ENCODE measurements around the gene FASN.
"Not testable (repeated sequence)": the region's sequence is repeated elsewhere in the genome, so short reads cannot be mapped to it uniquely, and the experiment has no call there.

The FASN gene

GRCh38 chr17:82134101-82134500, 36.1 kb upstream of the FASN start:
- POLR2A ChIA-PET: interaction anchor here (1.0 kb wide), 1 partner anchor 112 kb away, joined by 3 read pairs; the partner anchor contains the start of gene CENPX
- CTCF ChIA-PET: no interaction called here
- TF ChIP-seq FOXA1 (IDR thresholded peaks at IDR 0.05) (no peak), BHLHE40 (IDR thresholded peaks at IDR 0.05; ENCODE audit: borderline replicate concordance) (no peak), TARDBP (IDR thresholded peaks at IDR 0.05) (no peak), NFRKB (IDR thresholded peaks at IDR 0.05) (no peak), SP1 (IDR thresholded peaks at IDR 0.05) (no peak), SUZ12 (IDR thresholded peaks at IDR 0.05) (no peak), ZNF384 (IDR thresholded peaks at IDR 0.05) (no peak), ARNT (IDR thresholded peaks at IDR 0.05) (no peak), CTBP1 (IDR thresholded peaks at IDR 0.05; ENCODE audit: borderline replicate concordance) (no peak), FOXM1 (IDR thresholded peaks at IDR 0.05; ENCODE audit: borderline replicate concordance) (no peak), HDGF (IDR thresholded peaks at IDR 0.05; ENCODE audit: borderline replicate concordance) (no peak), L3MBTL2 (conservative IDR thresholded peaks at IDR 0.05) (no peak), FOXK2 (IDR thresholded peaks at IDR 0.05) (no peak), ELF4 (IDR thresholded peaks at IDR 0.05) (no peak), LEF1 (IDR thresholded peaks at IDR 0.05; ENCODE audit: borderline replicate concordance) (no peak)
- TF ChIP-seq, protein P1, sequence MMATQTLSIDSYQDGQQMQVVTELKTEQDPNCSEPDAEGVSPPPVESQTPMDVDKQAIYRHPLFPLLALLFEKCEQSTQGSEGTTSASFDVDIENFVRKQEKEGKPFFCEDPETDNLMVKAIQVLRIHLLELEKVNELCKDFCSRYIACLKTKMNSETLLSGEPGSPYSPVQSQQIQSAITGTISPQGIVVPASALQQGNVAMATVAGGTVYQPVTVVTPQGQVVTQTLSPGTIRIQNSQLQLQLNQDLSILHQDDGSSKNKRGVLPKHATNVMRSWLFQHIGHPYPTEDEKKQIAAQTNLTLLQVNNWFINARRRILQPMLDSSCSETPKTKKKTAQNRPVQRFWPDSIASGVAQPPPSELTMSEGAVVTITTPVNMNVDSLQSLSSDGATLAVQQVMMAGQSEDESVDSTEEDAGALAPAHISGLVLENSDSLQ (IDR thresholded peaks at IDR 0.05): no peak
- no peak for DNase-seq (ENCODE audit: extremely low spot score)

GRCh38 chr17:82133166-82133953, 35.3 kb upstream of the FASN start:
- POLR2A ChIA-PET: interaction anchor here (1.0 kb wide), 1 partner anchor 111 kb away, joined by 3 read pairs; the partner anchor contains the start of gene CENPX
- CTCF ChIA-PET; DNase-seq (ENCODE audit: extremely low spot score): not testable (repeated sequence)

- POLR2A ChIA-PET: no interaction called here
- no peak for DNase-seq (ENCODE audit: extremely low spot score)
- CTCF ChIA-PET: no interaction called here
- TF ChIP-seq FOXA1 (IDR thresholded peaks at IDR 0.05): no peak
- TF ChIP-seq ZNF384 (IDR thresholded peaks at IDR 0.05): no peak
- TF ChIP-seq LEF1 (IDR thresholded peaks at IDR 0.05; ENCODE audit: borderline replicate concordance): no peak
- TF ChIP-seq, protein P1 (IDR thresholded peaks at IDR 0.05): no peak
- TF ChIP-seq NFRKB (IDR thresholded peaks at IDR 0.05): no peak
- TF ChIP-seq CTBP1 (IDR thresholded peaks at IDR 0.05; ENCODE audit: borderline replicate concordance): no peak
- TF ChIP-seq L3MBTL2 (conservative IDR thresholded peaks at IDR 0.05): no peak
- TF ChIP-seq FOXK2 (IDR thresholded peaks at IDR 0.05): no peak
- TF ChIP-seq FOXM1 (IDR thresholded peaks at IDR 0.05; ENCODE audit: borderline replicate concordance): no peak
- TF ChIP-seq ELF4 (IDR thresholded peaks at IDR 0.05): no peak
- no peak for TF ChIP-seq HDGF (IDR thresholded peaks at IDR 0.05; ENCODE audit: borderline replicate concordance)
- no peak for TF ChIP-seq SP1 (IDR thresholded peaks at IDR 0.05)
- TF ChIP-seq ARNT (IDR thresholded peaks at IDR 0.05): no peak
- no peak for TF ChIP-seq TARDBP (IDR thresholded peaks at IDR 0.05)
- no peak for TF ChIP-seq SUZ12 (IDR thresholded peaks at IDR 0.05)
- TF ChIP-seq BHLHE40 (IDR thresholded peaks at IDR 0.05; ENCODE audit: borderline replicate concordance): no peak
Observed at GRCh38 chr17:82129095-82129494, 31.1 kb upstream of the FASN start.

DNA sequence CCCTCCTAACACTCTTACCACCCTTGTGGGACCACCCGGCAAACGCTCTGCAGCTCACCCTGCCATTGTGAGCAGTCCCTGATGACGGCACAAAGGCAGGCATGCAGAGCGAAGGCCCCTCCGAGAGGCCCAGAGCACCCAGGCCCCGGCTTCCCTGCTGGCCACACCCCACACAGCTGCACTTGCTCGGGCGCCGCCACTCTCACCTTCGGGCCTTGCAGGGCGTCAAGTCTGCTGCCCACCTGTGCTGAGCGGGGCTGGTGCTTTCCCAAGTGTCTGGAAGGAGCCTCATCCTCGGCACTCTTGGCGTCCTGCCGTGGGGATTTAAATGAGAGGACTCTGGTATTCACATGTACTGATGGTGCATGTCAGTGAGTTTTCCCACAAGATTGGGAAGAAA, 30.3 kb upstream of the FASN start:
- ChIA-PET POLR2A (no interaction called here), CTCF (no interaction called here)
- no peak for DNase-seq (ENCODE audit: extremely low spot score)
- TF ChIP-seq ZNF384 (IDR thresholded peaks at IDR 0.05): no peak
- TF ChIP-seq LEF1 (IDR thresholded peaks at IDR 0.05; ENCODE audit: borderline replicate concordance): no peak
- TF ChIP-seq FOXA1 (IDR thresholded peaks at IDR 0.05): no peak
- no peak for TF ChIP-seq FOXK2 (IDR thresholded peaks at IDR 0.05)
- TF ChIP-seq L3MBTL2 (conservative IDR thresholded peaks at IDR 0.05): no peak
- no peak for TF ChIP-seq NFRKB (IDR thresholded peaks at IDR 0.05)
- TF ChIP-seq ARNT (IDR thresholded peaks at IDR 0.05): no peak
- TF ChIP-seq ELF4 (IDR thresholded peaks at IDR 0.05): no peak
- TF ChIP-seq BHLHE40 (IDR thresholded peaks at IDR 0.05; ENCODE audit: borderline replicate concordance): no peak
- no peak for TF ChIP-seq SP1 (IDR thresholded peaks at IDR 0.05)
- no peak for TF ChIP-seq HDGF (IDR thresholded peaks at IDR 0.05; ENCODE audit: borderline replicate concordance)
- TF ChIP-seq FOXM1 (IDR thresholded peaks at IDR 0.05; ENCODE audit: borderline replicate concordance): no peak
- no peak for TF ChIP-seq SUZ12 (IDR thresholded peaks at IDR 0.05)
- TF ChIP-seq, protein P1 (IDR thresholded peaks at IDR 0.05): no peak
- TF ChIP-seq TARDBP (IDR thresholded peaks at IDR 0.05): no peak
- no peak for TF ChIP-seq CTBP1 (IDR thresholded peaks at IDR 0.05; ENCODE audit: borderline replicate concordance)

GRCh38 chr17:82127704-82128103, 29.7 kb upstream of the FASN start:
- ChIA-PET CTCF (no interaction called here), POLR2A (interaction anchor here (0.9 kb wide), 1 partner anchor 29 kb away, joined by 3 read pairs; the partner anchor contains the start of gene FASN)
- DNase-seq (ENCODE audit: extremely low spot score): no peak
- TF ChIP-seq TARDBP (IDR thresholded peaks at IDR 0.05) (no peak), SP1 (IDR thresholded peaks at IDR 0.05) (no peak), FOXK2 (IDR thresholded peaks at IDR 0.05) (no peak), FOXA1 (IDR thresholded peaks at IDR 0.05) (no peak), LEF1 (IDR thresholded peaks at IDR 0.05; ENCODE audit: borderline replicate concordance) (no peak), NFRKB (IDR thresholded peaks at IDR 0.05) (no peak)
- TF ChIP-seq, protein P1 (IDR thresholded peaks at IDR 0.05): no peak

Data from HEK293T (cell line).